Astrocyte of the spinal cord (primary cell): ENCODE results near the gene GARIN5B.

Experiments used
- DNase-seq: peaks from one replicate; pipeline ENCODE4 v3.0.0; 2011; ENCODE audit warnings: low read depth, low spot score
- H3K4me3 ChIP-seq: 2 replicates; pipeline ENCODE4 v1.5.1; 2011; ENCODE audit warnings: low read depth, mild to moderate bottlenecking, low read length, moderate library complexity
- CTCF ChIP-seq: IDR thresholded peaks from 2 replicates; pipeline ENCODE4 v1.5.1; 2012; ENCODE audit warnings: low read depth, mild to moderate bottlenecking, low read length, inconsistent platforms
- in situ Hi-C: cut with HindIII; loops from 2 replicates; pipeline ENCODE4 v1.10.0; 2017; ENCODE audit warnings: low sequenced_read_pairs

The GARIN5B gene

GRCh38 chr19:55310498-55310897, 52.6 kb downstream of the GARIN5B start:
- no peak for TF ChIP-seq CTCF
- H3K4me3 ChIP-seq: no peak overlapping the region
- in situ Hi-C loops: no loop called here
- no peak for DNase-seq

GRCh38 chr19:55309448-55309847, 53.6 kb downstream of the GARIN5B start:
- no peak for DNase-seq
- in situ Hi-C loops: no loop called here
- H3K4me3 ChIP-seq: no peak overlapping the region
- no peak for TF ChIP-seq CTCF

- no peak for DNase-seq
- TF ChIP-seq CTCF: no peak
- H3K4me3 ChIP-seq: no peak overlapping the region
- in situ Hi-C loops: no loop called here
These were observed 54.8 kb downstream of the GARIN5B start for GRCh38 chr19:55308281-55308680.

GRCh38 chr19:55306712-55307111, 56.3 kb downstream of the GARIN5B start:
- TF ChIP-seq CTCF: no peak
- H3K4me3 ChIP-seq: no peak overlapping the region
- no peak for DNase-seq
- in situ Hi-C loops: no loop called here

- H3K4me3 ChIP-seq: no peak overlapping the region
- DNase-seq: no peak
- in situ Hi-C loops: no loop called here
- no peak for TF ChIP-seq CTCF
These were observed 57.0 kb downstream of the GARIN5B start for GRCh38 chr19:55305983-55306562.

- no peak for TF ChIP-seq CTCF
These were observed 57.6 kb downstream of the GARIN5B start for GRCh38 chr19:55305491-55305890.

GRCh38 chr19:55304980-55305379, 58.1 kb downstream of the GARIN5B start:
- TF ChIP-seq CTCF: no peak
- in situ Hi-C loops: no loop called here
- DNase-seq: no peak
- no peak overlapping the region for H3K4me3 ChIP-seq

More at GRCh38 chr19:55305491-55305890, 57.6 kb downstream of the GARIN5B start:
- in situ Hi-C loops: no loop called here
- DNase-seq: no peak
- no peak overlapping the region for H3K4me3 ChIP-seq
